Karpas-422 (cell line): ENCODE measurements around the gene PDK2. TPM values are rescaled to one million over a fixed set of nuclear protein-coding genes. Genes with fewer than 3 reads are reported as not detected.

Experiments
- DNase-seq: peaks from one replicate; pipeline ENCODE4 v3.0.0-alpha.2; 2015
- H2AFZ ChIP-seq: fragments of 200-600 bp; sonication (generic); 2 replicates; pipeline ENCODE4 v1.6.1; 2014; ENCODE audit warnings: antibody characterized with exemption, low read length, mixed read lengths
- H3K27ac ChIP-seq: fragments of 200-600 bp; sonication (generic); 2 replicates; pipeline ENCODE4 v1.5.1; 2014; ENCODE audit warnings: mild to moderate bottlenecking, low read length, moderate library complexity
- H3K27me3 ChIP-seq: fragments of 200-600 bp; sonication (generic); 2 replicates; pipeline ENCODE4 v1.6.1; 2014; ENCODE audit warnings: low read length, mixed read lengths
- H3K36me3 ChIP-seq: fragments of 200-600 bp; sonication (generic); 2 replicates; pipeline ENCODE4 v1.6.1; 2014; ENCODE audit warnings: low read length, mixed read lengths; ENCODE audit not compliant: insufficient read depth
- H3K4me1 ChIP-seq: fragments of 200-600 bp; sonication (generic); 2 replicates; pipeline ENCODE4 v1.6.1; 2014; ENCODE audit warnings: mild to moderate bottlenecking, low read length, mixed read lengths
- H3K4me2 ChIP-seq: fragments of 200-600 bp; sonication (generic); 2 replicates; pipeline ENCODE4 v1.6.1; 2014; ENCODE audit warnings: low read length, low read depth, mild to moderate bottlenecking; ENCODE audit not compliant: poor library complexity, severe bottlenecking
- H3K4me3 ChIP-seq: fragments of 200-600 bp; sonication (generic); 2 replicates; pipeline ENCODE4 v1.5.1; 2014; ENCODE audit warnings: mild to moderate bottlenecking, antibody characterized with exemption, low read length, mixed read lengths
- H3K79me2 ChIP-seq: fragments of 200-600 bp; sonication (generic); 2 replicates; pipeline ENCODE4 v1.6.1; 2014; ENCODE audit warnings: mild to moderate bottlenecking, low read length, mixed read lengths
- H3K9ac ChIP-seq: fragments of 200-600 bp; sonication (generic); 2 replicates; pipeline ENCODE4 v1.6.0; 2014; ENCODE audit warnings: low read length
- H3K9me2 ChIP-seq: fragments of 200-600 bp; sonication (generic), shearing (Covaris generic); replicated peaks from 2 replicates; pipeline ENCODE4 v1.6.0; 2014; ENCODE audit warnings: mild to moderate bottlenecking, low read length, moderate library complexity; ENCODE audit not compliant: insufficient read depth
- H3K9me3 ChIP-seq: fragments of 300-700, 200-600 bp; sonication (generic); 2 replicates; pipeline ENCODE4 v1.6.1; 2014; ENCODE audit warnings: low read length, mixed read lengths
- H4K20me1 ChIP-seq: fragments of 200-600 bp; sonication (generic); 2 replicates; pipeline ENCODE4 v1.6.1; 2014; ENCODE audit warnings: mild to moderate bottlenecking, antibody characterized with exemption, low read length, low read depth; ENCODE audit not compliant: insufficient read depth
- total RNA-seq: library from RNA; depleted of rRNA; stranded (reverse); fragments of >200 nt; shearing (Covaris generic); gene quantifications from 2 replicates; pipeline ENCODE4 v1.2.3, GENCODE V29; 2014; ENCODE audit warnings: low replicate concordance

PDK2 gene
- total RNA-seq, 1 experiment from 2014 or later = not detected

DNA sequence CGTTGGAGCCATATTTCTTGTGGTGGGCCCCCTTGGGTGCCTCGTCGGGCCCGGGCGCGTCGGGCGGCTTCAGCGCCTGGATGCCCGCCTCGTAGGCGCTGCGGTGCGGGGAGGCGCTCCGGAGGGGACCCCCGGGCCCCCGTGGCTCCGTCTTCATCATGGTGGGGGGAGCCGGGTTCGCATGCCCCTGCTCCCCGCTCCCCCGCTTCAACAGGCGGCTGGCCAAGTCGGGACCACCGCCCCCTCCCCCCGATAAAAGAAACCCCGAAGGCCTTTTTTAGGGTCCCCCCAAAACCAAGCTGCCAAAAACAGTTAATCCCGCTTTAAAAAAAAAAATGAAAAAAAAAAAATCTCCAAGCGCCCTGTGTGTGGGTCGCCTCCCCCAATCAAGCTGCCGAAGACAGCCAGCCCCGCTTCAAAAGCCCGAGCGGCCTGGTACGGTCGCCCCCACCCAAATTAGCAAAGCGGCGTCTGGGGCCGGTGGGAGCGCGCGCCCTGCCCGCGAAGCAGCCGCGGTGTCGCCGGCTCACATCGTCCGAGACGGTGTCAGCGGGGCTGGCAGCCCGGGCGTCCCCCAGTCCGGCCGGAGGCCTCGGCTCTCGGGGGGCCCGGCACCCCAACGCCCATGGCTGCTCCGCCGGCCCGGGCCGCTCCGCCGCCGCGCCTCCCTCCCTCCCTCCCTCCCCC lies 55.3 kb downstream of the PDK2 start, which contains the start of gene PPP1R9B:
Gene PPP1R9B (minus strand): TSS at position 324 of the 687 bp plus-strand sequence. CDS start 164 bp downstream, at position 160.
- no peaks in the 10 kb centered on the region for H3K27me3 ChIP-seq
- H3K79me2 ChIP-seq = peaks cover 54% of the 10 kb centered on the region
- peak; percentile 67 for DNase-seq
- peak within 1 kb of the TSS; percentile 97 for H3K27ac ChIP-seq
- H3K4me2 ChIP-seq = peak within 1 kb of the TSS; percentile 98
- peak within 1 kb of the TSS; percentile 95 for H3K4me3 ChIP-seq
- H3K9ac ChIP-seq = peak within 1 kb of the TSS; percentile 98
- no peaks in the 10 kb centered on the region for H3K9me3 ChIP-seq
- peak within 1 kb of the TSS; percentile 48; the same call in 1 of the 2 replicates for H2AFZ ChIP-seq
- H3K36me3 ChIP-seq = 0 out of 2 replicates have a peak, but pooled peaks cover under 1% of the 10 kb centered on the region
- H3K9me2 ChIP-seq = no peaks in the 10 kb centered on the region
- H3K4me1 ChIP-seq = peaks cover 52% of the 10 kb centered on the region
- peaks cover 23% of the 10 kb centered on the region for H4K20me1 ChIP-seq

DNA sequence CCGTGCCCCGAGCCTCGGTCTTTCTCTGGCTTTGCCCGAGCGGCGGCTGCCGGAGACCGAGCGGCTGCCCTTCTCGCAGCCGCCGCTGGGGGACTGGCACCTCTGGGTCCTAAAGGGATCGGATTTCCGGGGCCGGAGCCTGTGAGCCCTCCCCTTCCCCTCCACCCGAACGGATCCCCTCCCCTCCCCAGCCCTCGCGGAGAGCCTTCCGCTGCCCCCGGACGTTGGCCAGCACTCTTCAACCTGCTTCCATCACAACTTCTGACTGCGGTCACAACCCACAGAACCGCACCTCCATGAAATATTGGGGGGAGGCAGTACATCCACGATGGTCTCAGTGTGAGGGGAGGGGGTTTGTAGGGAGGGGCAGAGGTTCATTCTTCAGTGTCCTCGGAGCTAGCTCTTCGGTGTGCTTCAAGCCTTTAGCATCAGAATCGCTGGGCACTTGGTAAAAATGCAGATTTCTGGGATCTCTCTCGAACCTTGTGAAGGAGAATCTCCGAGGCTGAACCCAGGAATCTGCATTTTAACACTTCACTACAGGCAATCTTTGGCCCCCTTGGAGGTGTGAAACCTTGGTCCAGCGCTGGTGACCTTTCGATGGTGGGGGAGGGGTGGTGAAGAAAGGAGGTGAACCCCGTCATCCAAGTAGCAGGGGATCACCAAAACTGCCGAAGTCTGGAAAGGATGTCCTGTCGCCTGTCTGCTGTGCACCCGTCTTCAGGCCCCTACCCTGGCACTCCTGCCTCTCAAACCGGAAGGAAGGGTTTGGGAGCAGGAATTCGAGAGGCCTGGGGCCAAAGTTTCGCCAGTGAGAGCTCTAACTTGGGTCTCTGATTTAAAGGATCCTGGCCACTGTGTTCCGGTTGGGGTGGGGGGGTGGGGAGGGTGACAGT lies 56.1 kb downstream of the PDK2 start:
- no peaks in the 10 kb centered on the region for H3K36me3 ChIP-seq
- H3K9me2 ChIP-seq = no peaks in the 10 kb centered on the region
- no peaks in the 10 kb centered on the region for H3K9me3 ChIP-seq
- peaks cover 44% of the 10 kb centered on the region for H3K4me1 ChIP-seq
- no peaks in the 10 kb centered on the region for H3K27me3 ChIP-seq
- H3K79me2 ChIP-seq = peaks cover 46% of the 10 kb centered on the region
- peak overlapping the region; percentile 98 for H3K4me2 ChIP-seq
- DNase-seq = peak; percentile 96
- peak overlapping the region; percentile 98 for H3K9ac ChIP-seq
- peaks cover 15% of the 10 kb centered on the region; the same call in 1 of the 2 replicates for H4K20me1 ChIP-seq
- peak overlapping the region; percentile 97 for H3K27ac ChIP-seq
- H3K4me3 ChIP-seq = peak overlapping the region; percentile 95
- H2AFZ ChIP-seq = peak overlapping the region; percentile 48; the same call in 1 of the 2 replicates

DNA sequence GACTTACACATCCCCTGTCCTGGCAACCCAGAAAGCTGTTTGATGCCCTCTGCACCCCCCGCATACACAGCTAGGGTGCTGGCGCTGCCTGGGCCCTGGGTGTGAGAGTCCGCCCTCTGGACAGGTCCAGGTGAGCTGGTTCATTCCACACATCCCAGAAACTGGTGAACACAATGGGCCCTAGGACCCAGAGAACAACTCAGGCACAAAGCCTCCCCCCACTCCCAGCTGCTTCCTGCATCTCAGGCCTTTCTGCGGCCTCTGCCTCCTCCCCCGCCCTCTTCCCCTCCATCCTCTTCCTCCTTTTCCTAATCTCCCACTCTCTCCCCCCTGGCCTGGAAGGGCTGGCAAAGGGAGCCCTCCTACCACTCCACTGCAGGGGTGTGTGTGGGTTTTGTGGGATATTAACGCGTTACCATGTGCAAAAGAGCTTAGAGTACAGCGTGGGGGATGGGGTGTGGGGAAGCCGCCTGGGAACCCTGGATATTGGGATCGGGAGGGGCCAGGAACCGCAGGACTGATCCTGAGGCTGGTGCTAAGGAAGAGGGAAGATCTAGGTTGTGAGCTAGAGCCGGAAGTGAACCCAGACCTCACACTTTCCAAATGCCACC lies 56.9 kb downstream of the PDK2 start:
- peaks cover 39% of the 10 kb centered on the region for H3K79me2 ChIP-seq
- H3K4me1 ChIP-seq = peaks cover 37% of the 10 kb centered on the region
- peak overlapping the region; percentile 98 for H3K4me2 ChIP-seq
- no peak overlapping the region for H3K27ac ChIP-seq
- no peaks in the 10 kb centered on the region for H3K27me3 ChIP-seq
- no peaks in the 10 kb centered on the region for H3K36me3 ChIP-seq
- peak overlapping the region; percentile 98 for H3K9ac ChIP-seq
- no peaks in the 10 kb centered on the region for H3K9me2 ChIP-seq
- H3K9me3 ChIP-seq = no peaks in the 10 kb centered on the region
- H2AFZ ChIP-seq = peak overlapping the region; percentile 9; the same call in 1 of the 2 replicates
- H4K20me1 ChIP-seq = peaks cover 8% of the 10 kb centered on the region; the same call in 1 of the 2 replicates
- peak; percentile 85 for DNase-seq
- H3K4me3 ChIP-seq = peak overlapping the region; percentile 95

DNA sequence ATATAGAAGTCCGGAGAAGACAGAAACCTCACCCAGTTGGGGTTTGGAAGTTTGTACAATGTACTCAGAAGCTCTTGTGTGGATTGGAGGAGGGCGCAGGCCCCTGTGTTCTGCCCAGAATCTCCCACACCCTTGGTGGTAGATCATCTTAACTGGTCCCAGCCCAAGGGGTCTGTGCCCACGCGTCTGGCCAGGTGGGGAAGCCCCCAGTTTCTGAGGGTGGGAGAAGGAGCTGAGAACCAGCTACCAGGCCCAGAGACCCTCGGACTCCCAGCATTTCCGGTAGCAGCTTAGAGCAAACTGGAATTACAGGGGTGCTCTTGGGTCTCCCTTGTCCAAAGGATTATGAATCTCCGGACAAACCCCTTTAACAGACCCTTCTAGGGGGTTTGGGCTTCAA lies 57.6 kb downstream of the PDK2 start:
- DNase-seq = no peak
- Histone ChIP-seq H3K9me3 (no peaks in the 10 kb centered on the region), H3K4me2 (peak overlapping the region; percentile 98), H3K4me3 (peak overlapping the region; percentile 95), H4K20me1 (0 out of 2 replicates have a peak, but pooled peaks cover 1% of the 10 kb centered on the region), H3K36me3 (no peaks in the 10 kb centered on the region), H3K27ac (no peak overlapping the region), H3K4me1 (peaks cover 30% of the 10 kb centered on the region), H3K9ac (peak overlapping the region; percentile 98; the same call in 1 of the 2 replicates), H3K9me2 (no peaks in the 10 kb centered on the region), H3K27me3 (no peaks in the 10 kb centered on the region), H3K79me2 (peaks cover 32% of the 10 kb centered on the region), H2AFZ (no peak overlapping the region)

DNA sequence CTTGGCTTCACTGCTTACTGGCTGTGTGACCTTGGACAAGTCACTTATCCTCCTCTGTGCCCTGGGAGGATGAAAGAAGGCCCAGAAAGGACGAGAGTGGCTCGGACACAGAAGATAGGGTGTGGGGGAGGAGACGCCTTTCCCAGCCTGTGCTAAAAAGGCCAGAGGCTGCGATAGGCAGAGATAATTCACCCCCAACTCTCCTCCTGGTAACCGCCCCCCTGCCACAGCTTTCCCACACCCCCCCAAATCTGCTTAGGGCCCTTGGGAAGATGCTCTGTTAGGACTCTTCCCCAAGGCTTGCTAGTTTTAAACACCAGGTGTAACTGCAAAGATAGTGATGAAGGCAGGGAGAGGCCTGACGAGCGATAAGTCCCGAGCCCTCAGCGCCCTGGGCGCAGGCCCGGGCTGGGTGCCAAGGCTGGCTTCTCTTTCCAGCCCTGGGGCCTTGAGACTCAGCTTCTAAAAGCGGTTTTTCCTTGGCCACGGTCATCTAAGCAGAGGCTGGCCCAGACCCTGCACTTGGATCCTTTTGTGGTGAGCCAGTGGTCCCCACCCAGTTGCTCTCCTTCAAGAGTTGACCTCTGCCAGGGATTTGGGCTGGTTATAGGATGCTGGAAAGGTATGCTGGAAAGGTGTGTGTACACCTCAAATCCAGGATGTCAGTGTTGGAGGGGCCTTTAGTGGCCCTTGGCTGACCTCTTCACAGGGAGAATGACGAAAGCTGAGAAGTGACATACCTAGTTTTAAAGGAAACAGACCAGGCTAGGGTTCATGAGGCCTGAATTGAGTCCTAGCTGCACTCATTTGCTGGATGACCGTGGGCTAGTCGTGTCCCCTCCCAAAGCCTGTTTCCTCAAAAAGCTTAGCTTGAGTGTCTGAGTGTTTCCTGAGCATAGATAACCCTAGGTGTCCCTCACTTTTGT lies 58.8 kb downstream of the PDK2 start:
- Histone ChIP-seq H3K4me3 (no peak overlapping the region), H3K79me2 (peaks cover 21% of the 10 kb centered on the region), H3K36me3 (no peaks in the 10 kb centered on the region), H3K9me3 (no peaks in the 10 kb centered on the region), H3K4me1 (peaks cover 22% of the 10 kb centered on the region), H4K20me1 (no peaks in the 10 kb centered on the region), H3K27me3 (no peaks in the 10 kb centered on the region), H3K9ac (no peak overlapping the region), H3K9me2 (no peaks in the 10 kb centered on the region), H3K27ac (no peak overlapping the region), H3K4me2 (no peak overlapping the region), H2AFZ (no peak overlapping the region)
- DNase-seq = no peak

DNA sequence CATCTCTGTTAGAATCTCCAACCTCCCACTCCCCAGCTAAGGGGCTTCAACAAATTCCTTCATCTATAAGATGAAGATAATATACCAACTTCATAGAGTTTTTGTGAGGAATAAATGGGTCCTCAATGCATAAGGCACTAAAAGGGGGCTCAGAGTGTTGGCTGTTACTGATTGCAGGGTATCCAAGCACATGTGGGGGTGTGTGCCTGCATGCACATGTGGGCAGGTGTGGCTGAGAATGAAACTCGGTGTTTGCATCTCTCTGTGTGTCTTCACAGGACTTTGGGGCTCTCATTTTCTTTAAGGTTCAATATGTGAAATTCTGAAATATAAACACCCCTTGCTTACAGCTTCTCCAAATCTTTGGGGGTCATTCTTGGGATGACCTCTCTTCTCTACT lies 59.5 kb downstream of the PDK2 start:
- Histone ChIP-seq H3K9ac (no peak overlapping the region), H3K27me3 (no peaks in the 10 kb centered on the region), H3K4me1 (peaks cover 22% of the 10 kb centered on the region), H2AFZ (no peak overlapping the region), H3K9me2 (no peaks in the 10 kb centered on the region), H3K79me2 (peaks cover 15% of the 10 kb centered on the region), H4K20me1 (no peaks in the 10 kb centered on the region), H3K36me3 (no peaks in the 10 kb centered on the region), H3K4me2 (no peak overlapping the region), H3K27ac (no peak overlapping the region), H3K9me3 (no peaks in the 10 kb centered on the region), H3K4me3 (no peak overlapping the region)
- DNase-seq = no peak

DNA sequence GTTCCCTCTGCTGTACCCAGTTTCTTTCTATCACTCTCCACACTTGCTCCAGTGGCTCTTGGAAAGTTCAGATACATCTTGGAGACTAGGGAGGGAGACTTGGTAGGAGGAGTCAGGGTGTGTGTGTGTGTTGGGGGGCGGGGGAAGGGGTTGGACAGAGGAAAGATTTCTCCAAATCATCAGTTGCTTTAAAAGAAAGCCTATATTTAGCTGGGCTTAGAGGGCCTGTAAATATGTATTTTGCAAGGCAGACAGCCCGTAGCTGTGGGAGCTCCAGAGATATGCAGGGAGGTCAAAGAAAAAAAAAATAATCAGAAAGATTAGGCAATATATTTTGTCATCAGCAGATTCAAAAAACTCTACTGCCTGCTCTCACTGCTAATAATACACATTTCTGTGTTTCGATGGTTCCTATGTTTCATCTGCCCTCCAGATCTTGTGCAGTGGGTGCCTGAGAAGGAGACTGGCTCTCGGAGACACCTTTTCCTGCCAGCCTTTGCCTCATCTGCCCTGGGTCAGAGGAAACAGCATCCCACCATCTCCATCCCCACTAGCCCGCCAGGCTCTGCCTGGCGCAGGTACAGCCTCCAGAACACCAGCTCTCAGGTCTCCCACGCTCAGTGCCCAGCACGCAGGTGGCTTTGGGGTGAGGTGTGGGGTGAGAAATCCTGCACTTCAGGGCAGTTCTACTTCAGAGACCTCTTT lies 60.1 kb downstream of the PDK2 start:
- H3K4me3 ChIP-seq = no peak overlapping the region
- no peak overlapping the region for H3K9ac ChIP-seq
- no peaks in the 10 kb centered on the region for H3K9me2 ChIP-seq
- no peak overlapping the region for H3K4me2 ChIP-seq
- H4K20me1 ChIP-seq = no peaks in the 10 kb centered on the region
- no peak overlapping the region for H3K27ac ChIP-seq
- H3K4me1 ChIP-seq = peaks cover 22% of the 10 kb centered on the region
- no peak for DNase-seq
- H3K27me3 ChIP-seq = no peaks in the 10 kb centered on the region
- H2AFZ ChIP-seq = no peak overlapping the region
- no peaks in the 10 kb centered on the region for H3K36me3 ChIP-seq
- H3K9me3 ChIP-seq = no peaks in the 10 kb centered on the region
- peaks cover 9% of the 10 kb centered on the region for H3K79me2 ChIP-seq
